Fibroblast of the aortic adventitia (primary cell): Measurements from ENCODE around the gene CSTB. TPM values are rescaled to one million over a fixed set of nuclear protein-coding genes. Genes with fewer than 3 reads are reported as not detected.

ENCODE experiments used
- DNase-seq: peaks from one replicate; pipeline ENCODE4 v3.0.0-alpha.2; 2010; ENCODE audit warnings: low read depth
- H3K4me3 ChIP-seq: 2 replicates; pipeline ENCODE4 v1.5.1; 2011; ENCODE audit warnings: low read depth, mild to moderate bottlenecking, control low read depth, low read length, moderate library complexity
- CTCF ChIP-seq: IDR thresholded peaks from 2 replicates; pipeline ENCODE4 v1.5.1; 2011; ENCODE audit warnings: mild to moderate bottlenecking, low read length, control low read depth, inconsistent platforms; ENCODE audit not compliant: insufficient read depth
- total RNA-seq: library from RNA; depleted of rRNA; stranded (reverse); fragments of >200 nt; gene quantifications from 2 replicates; pipeline ENCODE4 v1.2.3, GENCODE V29; 2012; ENCODE audit warnings: low replicate concordance

Gene CSTB
- total RNA-seq, 1 donor = 32.2 TPM

GRCh38 chr21:43739621-43740435 is 36.3 kb downstream of the CSTB start:
- H3K4me3 ChIP-seq = no peak overlapping the region
- DNase-seq = no peak
- TF ChIP-seq CTCF = no peak

GRCh38 chr21:43737158-43737950 is 38.8 kb downstream of the CSTB start:
- no peak for DNase-seq
- TF ChIP-seq CTCF = no peak
- no peak overlapping the region for H3K4me3 ChIP-seq

- no peak for DNase-seq
- no peak for TF ChIP-seq CTCF
- no peak overlapping the region for H3K4me3 ChIP-seq
Observed at GRCh38 chr21:43736224-43736883, 39.8 kb downstream of the CSTB start.

GRCh38 chr21:43735236-43736091 is 40.6 kb downstream of the CSTB start:
- no peak for TF ChIP-seq CTCF
- H3K4me3 ChIP-seq = no peak overlapping the region
- DNase-seq = no peak

GRCh38 chr21:43734928-43735229 is 41.2 kb downstream of the CSTB start:
- peak; percentile 63 for DNase-seq
- H3K4me3 ChIP-seq = no peak overlapping the region
- no peak for TF ChIP-seq CTCF
